CD4-positive, alpha-beta T cell treated with Interferon alpha-2 for 1 hour (primary cell): Measurements from ENCODE around the gene TM4SF5.
"Not testable (repeated sequence)": the region's sequence is repeated elsewhere in the genome, so short reads cannot be mapped to it uniquely, and the experiment has no call there.

ENCODE experiments used
- DNase-seq, 2 donors: peaks; one replicate each; pipeline ENCODE4 v3.0.0-alpha.2; 2020 to 2022

Gene TM4SF5

DNA sequence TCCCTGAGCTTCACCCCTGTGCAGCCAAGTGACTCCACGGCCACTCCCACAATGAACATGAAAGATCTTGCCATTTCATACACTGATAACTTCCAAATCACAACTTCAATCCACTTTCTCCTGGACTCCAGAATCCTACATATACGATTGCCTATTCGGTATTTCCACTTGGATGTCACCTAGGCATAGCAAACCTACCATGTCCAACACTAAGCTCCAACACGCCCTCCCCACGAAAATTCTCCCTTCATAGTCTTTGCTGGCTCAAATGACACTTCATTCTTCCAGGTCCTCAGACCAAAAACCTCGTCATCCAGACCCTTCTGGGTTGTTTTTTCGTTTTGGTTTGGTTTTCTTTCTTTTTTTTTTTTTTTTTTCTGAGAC, 19.0 kb downstream of the TM4SF5 start:
- DNase-seq, result no peak

DNA sequence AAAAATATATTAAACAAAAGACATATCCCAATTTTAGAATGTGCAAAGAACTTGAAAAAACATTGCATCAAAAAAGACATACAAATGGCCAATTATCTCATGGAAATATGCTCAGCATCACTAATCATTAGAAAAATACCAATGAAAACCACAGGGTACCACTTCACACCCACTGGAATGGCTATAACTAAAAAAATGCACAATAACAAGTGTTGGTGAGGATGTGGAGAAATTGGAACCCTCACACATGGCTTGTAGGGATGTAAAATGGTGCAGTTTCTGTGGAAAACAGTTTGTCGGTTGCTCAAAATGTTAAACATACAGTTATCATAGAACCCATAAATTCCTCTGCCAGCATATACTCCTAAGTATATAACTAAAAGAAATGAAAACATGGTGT, 23.5 kb downstream of the TM4SF5 start:
- no peak for DNase-seq

DNA sequence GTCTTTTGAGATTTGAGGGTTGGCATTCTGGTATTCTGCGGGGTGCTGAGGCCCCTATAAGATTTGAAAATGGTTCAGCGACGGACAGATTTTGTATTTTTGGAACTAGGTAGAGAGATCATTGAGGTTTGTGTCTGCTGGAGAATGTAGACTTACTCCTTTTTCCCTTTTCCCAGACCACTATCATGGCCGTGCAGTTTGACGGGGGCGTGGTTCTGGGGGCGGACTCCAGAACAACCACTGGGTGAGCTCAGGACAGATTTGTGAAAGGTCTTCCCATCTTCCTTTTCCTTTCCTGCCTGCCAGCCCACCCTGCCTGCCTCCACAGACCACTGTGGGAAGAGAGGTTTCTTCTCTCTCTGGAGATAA, 24.9 kb downstream of the TM4SF5 start:
- DNase-seq, result no peak

DNA sequence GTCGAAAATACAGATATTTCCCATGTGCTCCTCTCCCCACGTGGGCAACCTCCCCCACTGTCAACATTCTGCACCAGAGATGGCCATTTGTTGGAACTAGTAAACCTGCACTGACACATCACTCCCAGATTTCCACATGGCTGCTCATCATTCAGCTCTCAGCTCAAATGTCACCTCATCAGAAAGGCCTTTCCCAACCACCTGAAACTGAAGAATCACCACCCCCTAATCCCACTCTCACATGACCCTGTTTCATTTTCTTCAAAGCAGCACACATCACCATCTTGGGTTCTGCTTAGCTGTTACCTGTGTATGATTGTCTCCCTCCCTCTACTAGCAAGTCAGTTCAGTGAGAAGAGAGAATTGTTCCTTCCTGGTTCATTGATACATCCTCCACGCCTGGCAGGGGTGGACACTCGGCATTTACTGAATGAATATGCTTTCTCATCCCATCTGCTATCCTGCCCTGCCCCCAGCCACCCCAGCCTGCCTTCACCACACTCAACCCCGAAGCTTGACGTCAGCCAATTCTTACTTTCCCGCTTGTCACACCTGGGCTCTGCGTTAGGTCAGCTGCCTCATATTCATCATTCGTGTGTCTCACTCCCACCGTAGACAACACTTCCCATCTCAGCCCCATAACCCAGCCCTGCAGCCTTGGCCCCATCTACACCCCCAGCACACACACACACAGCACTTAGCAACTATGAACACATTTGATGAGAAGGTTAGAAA, 28.9 kb downstream of the TM4SF5 start:
- no peak for DNase-seq

DNA sequence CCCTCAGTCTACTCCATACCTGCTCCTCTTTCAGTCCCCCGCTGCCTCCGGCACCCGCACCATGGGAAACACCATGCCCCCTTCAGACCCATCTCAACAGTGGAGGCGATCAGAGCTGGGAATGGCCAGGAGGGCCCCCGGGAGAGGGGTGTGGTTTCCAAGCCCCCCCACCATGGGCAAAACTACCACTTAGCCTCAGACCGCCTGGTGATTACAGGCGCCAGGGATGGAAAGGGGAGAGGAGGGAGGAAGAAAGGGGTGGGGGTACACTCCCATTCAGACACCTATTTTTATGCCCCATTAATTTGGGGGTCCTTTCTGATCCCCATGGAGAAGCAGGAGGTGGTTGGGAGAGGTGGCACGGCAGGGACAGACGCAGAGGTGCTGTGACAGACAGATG, 30.5 kb downstream of the TM4SF5 start, which contains the start of gene C17orf114:
TSS of gene C17orf114 (minus strand) at position 101 of the 400 bp plus-strand sequence.
- DNase-seq, result no peak

DNA sequence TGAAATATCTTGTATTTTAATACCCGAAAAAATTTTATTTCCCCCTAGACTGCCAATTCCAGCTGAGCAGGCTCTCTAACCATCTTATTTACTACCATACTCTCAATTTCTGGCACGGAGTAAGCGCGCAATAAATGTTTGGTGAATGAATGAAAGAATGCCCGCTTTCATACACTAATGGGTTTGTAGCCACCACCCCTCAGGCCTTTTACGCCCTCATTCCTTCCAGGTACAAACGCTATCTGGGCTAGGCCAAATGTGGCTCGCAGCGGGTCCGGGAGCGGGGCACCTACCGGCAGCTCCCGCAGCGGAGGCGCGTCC, 34.7 kb downstream of the TM4SF5 start:
- no peak for DNase-seq

DNA sequence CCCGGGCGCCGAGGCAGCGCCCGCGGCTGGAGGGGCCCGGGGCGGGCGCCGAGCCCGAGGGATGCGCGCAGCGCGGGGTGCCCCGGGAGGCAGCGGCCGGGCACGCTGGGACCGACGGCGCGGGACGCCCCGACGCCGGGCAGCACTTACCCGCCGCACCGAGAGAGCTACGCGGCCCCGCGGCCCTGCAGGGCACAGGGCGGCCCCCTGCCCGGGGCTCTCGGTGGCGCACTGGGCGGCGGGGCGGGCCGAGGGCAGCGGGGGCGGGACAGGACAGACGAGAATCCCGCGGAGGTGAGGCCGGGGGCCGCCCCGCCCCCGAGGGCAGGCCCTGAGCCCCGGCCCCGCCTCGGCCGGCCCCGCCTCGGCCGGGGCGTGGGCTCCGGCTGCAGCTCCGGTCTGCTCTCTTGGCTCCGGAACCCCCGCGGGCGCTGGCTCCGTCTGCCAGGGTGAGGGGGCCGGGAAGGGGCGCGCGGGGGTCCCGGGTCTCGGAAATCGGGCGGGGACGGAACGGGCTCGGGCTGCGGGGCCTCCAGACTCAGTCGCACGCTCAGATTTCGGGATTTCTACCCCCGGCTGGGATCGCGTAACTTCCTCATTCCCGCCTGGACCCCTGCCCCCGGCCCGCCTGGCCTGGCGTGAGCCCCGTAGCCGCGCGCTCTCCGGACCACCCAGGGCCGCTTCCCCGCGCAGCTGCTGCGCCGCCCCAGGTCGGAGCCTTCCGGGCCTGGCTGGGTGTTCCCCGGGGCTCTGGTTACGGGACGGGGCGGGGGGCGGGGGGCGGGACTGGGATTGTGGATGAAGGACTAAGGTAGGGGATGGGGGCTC, 35.3 kb downstream of the TM4SF5 start, which contains the start of gene PLD2:
TSS of gene PLD2 (plus strand) at position 376 of the 828 bp plus-strand sequence. CDS start 621 bp downstream, outside the sequence.
- DNase-seq, result peak; percentile 85 to 91

DNA sequence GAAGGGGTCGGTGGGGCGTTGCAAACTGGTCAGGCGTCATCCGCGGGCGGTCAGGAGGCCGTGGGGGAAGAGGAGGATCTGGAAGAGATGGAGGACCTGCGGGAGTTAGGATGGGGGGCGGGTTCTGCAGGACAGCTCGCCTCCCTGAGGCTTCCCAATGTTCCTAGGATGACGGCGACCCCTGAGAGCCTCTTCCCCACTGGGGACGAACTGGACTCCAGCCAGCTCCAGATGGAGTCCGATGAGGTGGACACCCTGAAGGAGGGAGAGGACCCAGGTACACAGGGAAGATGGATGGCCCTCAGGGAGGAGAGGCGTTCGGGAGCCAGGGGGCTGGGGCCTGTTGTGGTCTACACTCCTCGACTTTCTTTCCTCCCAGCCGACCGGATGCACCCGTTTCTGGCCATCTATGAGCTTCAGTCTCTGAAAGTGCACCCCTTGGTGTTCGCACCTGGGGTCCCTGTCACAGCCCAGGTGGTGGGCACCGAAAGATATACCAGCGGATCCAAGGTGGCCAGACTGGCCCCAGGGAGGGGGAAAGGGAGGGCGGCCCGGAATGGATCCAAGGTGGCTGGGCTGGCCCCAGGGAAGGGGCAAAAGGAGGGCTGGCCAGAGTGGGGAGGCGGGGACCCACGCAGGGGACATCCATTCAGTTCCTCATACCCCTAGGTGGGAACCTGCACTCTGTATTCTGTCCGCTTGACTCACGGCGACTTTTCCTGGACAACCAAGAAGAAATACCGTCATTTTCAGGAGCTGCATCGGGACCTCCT, 36.1 kb downstream of the TM4SF5 start:
- no peak for DNase-seq

DNA sequence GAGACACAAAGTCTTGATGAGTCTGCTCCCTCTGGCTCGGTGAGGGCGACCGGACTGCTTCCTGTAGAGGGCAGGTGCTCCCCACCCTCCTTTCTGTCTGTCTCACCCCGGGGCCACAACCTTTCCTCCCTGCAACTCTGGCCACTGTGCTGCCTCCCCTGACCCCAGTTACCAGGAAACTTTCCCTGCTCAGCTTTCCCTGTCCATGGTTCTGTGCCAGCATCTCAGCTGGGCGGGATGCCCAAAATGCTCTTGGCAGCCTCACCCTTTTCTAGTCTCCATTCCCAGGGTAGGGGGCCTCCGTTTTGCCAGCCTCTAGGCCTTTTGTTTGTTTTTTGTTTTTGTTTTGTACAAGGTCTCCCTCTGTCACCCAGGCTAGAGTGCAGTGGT, 36.7 kb downstream of the TM4SF5 start:
- no peak for DNase-seq

DNA sequence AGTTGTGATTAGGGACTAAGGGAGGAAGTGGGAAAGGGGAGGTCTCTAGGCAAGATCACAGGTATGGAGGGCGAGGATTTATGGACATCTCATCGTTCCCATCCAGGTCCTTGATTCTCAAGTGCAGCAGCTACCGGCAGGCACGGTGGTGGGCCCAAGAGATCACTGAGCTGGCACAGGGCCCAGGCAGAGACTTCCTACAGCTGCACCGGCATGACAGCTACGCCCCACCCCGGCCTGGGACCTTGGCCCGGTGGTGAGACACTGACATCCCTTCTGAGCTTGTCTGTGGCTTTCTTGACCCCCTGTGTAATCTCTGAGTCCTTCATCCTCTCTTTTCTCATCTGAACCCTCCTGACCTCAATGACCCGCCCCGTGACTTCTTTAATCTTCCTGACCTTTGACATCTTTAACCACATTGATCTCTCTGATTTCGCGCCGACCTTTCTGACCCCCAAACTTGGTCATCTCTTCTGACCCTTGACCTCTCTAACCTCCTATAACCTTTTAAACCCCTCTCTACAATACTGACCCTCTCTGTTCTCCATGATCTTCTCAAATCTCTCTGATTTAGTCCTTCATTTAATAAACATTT, 39.1 kb downstream of the TM4SF5 start:
- no peak for DNase-seq

DNA sequence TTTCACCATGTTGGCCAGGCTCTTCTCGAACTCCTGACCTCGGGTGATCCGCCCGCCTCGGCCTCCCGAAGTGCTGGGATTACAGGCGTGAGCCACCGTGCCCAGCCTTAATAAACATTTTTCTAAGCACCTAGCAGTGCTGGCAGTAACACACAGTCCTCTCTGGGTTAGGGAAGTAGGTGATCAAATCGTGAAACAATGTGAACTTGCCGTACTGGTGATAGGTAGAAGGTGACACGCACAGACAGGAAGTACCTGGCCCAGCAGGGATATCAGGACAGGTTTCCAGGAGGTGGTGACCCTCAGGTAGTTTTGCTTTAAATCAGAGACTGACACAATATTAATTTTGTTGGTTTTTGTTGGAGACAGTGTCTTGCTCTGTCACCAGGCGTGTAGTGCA, 39.8 kb downstream of the TM4SF5 start:
- DNase-seq, result no peak

DNA sequence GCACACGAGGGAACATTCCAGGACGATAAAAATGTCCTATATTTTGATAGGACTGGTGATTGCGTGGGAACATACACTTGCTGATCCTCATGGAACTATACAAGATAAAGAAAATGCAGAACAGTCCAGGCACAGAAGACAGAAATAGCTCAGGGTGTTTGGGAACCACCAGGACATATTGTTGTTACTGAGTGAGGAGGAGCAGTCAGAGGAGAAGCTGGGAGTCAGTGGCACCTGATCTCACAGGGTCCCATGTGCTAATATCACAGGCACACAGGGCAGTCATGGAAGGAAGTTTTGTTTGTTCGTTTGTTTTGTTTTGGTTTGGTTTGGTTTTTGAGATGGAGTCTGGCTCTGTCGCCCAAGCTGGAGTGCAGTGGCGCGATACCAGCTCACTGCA, 41.0 kb downstream of the TM4SF5 start:
- no peak for DNase-seq

DNA sequence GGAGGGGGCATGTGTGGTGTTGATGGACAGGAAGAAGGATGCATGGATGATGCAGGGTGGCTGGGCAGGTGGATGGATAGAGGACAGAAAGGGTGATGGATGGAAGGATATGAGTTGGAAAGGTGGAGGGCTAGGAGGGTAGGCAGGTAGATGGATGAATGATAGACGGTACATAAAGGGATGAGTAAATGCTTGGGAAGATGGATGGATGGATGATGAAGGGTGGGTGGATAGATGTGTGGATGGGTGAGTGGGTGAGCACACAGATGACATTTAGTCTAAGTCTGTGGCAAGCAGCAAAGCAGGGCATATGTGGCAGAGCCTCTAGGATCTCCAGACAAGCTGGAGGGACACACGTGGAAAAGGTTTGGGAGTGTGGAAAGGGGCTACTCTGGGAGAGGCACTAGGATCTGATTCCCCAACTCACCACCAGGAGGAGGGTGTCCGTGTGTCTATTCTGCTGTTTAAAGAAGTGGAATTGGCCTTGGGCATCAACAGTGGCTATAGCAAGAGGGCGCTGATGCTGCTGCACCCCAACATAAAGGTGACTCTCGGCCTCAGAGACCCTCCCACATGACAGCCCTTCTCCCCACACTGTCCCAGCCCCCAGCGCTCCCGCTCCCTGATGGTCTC, 43.5 kb downstream of the TM4SF5 start:
- DNase-seq, result no peak

DNA sequence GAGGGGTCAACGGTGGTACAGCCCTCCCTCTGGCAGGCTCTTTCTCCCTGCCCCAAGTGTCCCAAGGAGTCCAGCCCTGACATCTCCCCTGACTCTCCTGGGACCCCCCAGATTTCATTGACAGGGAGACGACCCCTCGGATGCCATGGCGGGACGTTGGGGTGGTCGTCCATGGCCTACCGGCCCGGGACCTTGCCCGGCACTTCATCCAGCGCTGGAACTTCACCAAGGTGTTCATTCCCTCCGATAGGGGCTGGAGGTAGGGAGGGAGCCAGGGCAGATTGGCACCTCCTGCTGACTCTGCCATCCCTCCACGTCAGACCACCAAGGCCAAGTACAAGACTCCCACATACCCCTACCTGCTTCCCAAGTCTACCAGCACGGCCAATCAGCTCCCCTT, 45.1 kb downstream of the TM4SF5 start:
- no peak for DNase-seq

DNA sequence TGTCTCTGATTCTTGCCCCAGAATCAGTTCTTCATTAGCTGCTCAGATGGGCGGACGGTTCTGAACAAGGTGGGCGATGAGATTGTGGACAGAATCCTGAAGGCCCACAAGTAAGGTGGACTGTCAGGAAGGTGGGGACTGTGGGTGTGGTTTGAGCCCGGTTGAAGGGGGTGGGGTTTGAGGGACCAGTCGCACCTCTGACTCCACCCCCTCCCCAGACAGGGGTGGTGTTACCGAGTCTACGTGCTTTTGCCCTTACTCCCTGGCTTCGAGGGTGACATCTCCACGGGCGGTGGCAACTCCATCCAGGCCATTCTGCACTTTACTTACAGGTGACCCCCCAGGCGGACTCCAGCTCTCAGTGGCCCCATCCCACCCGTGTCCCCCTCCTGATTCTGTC, 46.6 kb downstream of the TM4SF5 start:
- no peak for DNase-seq

DNA sequence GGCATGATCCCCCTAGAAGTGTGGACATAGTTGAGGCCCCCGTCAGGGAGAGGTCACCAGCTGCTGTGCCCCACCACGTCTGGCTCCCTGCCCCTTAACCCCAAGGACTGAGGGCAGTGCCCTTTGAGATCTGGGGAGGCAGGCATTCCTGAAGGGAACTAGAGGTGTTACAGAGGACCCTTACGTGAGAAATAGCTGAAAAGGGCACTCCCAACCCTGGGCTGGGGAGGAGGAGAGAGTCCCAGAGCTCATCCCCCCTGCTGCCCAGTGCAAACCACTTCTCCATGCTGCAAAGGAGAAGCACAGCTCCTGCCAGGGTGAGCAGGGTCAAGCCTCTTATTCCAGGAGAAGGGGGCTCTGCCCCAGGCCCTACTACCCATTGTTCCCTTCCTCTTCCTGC, 51.1 kb downstream of the TM4SF5 start:
- no peak for DNase-seq

DNA sequence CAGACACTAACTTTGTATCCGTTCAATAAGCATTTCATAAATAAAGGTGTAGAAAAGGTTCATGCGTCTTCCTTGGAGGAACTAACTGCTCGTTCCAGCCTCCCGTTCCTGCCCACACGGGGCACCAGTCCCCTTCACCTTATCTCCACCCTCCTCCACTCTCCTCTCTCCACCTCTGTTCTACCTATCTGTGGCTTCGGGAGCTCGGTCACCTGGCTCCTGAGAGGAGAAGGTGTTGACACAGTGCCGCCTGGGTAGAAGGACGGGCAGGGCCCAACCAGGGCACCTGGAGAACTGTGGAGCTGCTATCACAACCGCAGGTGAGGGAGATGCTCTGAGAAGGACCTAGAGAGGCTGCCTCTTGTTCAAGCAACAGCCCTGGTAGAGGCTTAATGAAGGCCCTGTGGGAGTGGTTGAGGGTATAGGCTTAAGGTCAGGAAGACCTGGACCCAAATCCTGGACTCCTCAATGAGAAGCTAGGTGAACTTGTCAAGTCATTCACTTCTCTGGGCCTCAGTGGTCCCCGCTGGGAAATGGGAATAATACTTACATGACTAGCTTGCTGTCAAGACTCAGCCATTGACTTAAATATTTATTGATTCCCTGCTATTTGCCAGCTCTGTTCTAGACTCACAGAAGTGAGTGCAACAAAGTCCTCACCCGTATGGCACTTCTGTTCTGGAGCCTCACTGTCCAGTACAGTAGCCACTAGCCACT, 51.8 kb downstream of the TM4SF5 start:
- no peak for DNase-seq

DNA sequence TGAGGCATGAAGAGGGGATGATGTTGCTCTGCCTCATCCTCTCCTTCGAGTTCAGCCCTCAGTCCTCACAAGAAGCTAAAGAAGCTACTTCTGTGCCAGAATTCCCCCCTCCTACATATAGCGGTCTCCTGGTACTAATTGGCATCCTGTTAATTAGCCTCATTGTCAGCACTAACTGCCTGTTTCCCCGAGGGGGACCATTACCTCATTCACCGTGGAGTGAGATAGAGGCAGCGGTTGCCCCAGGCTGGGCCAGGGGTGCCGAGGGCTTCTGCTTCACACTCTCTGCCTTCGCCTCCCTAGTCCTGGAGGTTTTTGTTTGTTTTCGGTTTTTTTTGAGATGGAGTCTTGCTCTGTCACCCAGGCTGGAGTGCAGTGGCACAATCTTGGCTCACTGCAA, 55.7 kb downstream of the TM4SF5 start:
- DNase-seq, result no peak

DNA sequence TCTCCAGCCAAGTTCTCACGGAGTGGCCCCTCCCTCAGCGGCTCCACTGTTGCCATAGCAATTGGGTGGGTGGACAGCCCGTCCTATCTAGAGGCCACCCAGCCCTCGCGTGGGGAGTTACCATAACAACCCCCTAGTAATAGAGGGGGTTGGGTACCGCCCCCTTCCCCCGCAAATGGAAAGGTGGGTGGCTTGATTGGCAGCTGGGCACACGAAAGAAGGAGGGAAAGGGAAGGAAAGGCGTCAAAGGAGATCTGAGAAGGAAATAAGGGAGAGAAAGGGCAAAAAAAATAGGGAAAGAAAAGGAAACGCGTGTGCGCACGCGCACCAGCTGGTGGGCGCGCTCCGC, 61.1 kb downstream of the TM4SF5 start:
- DNase-seq, result not testable (repeated sequence)
